ENCODE measurements around the gene HBE1. TPM values are rescaled to one million over a fixed set of nuclear protein-coding genes. Genes with fewer than 3 reads are reported as not detected.
A peak's percentile ranks its signal among the peaks of the same experiment; 100 is the strongest.
"Not testable (repeated sequence)": the region's sequence is repeated elsewhere in the genome, so short reads cannot be mapped to it uniquely, and the experiment has no call there.

Gene HBE1
- total and polyA plus RNA-seq, 3 experiments from 2014 or later: not detected

- H3K9me3 Mint-ChIP-seq; POLR2A ChIA-PET; H3K27ac Mint-ChIP-seq; H3K36me3 ChIP-seq (ENCODE audit: insufficient read depth, low read length); H3K9me3 ChIP-seq (ENCODE audit: low read length); H3K27me3 ChIP-seq (ENCODE audit: insufficient read depth, low read length, poor library complexity, severe bottlenecking); H3K36me3 Mint-ChIP-seq; CTCF ChIA-PET; H3K4me1 Mint-ChIP-seq; DNase-seq; H3K4me3 Mint-ChIP-seq; H3K4me1 ChIP-seq (ENCODE audit: insufficient read depth, low read length); H3K4me3 ChIP-seq (ENCODE audit: low read length): not testable (repeated sequence)
- H3K27ac ChIP-seq (ENCODE audit: low read depth, low read length): peak overlapping the region; percentile 1
- peaks cover 0 to 11% of the 10 kb centered on the region in 2 donors for H3K27me3 Mint-ChIP-seq
These were observed 16.3 kb downstream of the HBE1 start for GRCh38 chr11:5253440-5253839.

- H3K4me1 Mint-ChIP-seq: no peaks in the 10 kb centered on the region
- H3K4me1 ChIP-seq (ENCODE audit: insufficient read depth, low read length): no peaks in the 10 kb centered on the region
- no peak overlapping the region for H3K4me3 ChIP-seq (ENCODE audit: low read length)
- no peak overlapping the region for H3K4me3 Mint-ChIP-seq
- DNase-seq: no peak
- no peaks in the 10 kb centered on the region for H3K36me3 Mint-ChIP-seq
- CTCF ChIA-PET: no interaction called here
- H3K27me3 Mint-ChIP-seq: peaks cover 0 to 11% of the 10 kb centered on the region in 2 donors
- no peaks in the 10 kb centered on the region for H3K27me3 ChIP-seq (ENCODE audit: insufficient read depth, low read length, poor library complexity, severe bottlenecking)
- H3K27ac ChIP-seq (ENCODE audit: low read depth, low read length): peak overlapping the region; percentile 54
- H3K27ac Mint-ChIP-seq: peak overlapping the region in 1 of 8 donors; percentile 85
- H3K9me3 ChIP-seq (ENCODE audit: low read length): no peaks in the 10 kb centered on the region
- peaks cover 0 to 3% (median 3%) of the 10 kb centered on the region in 5 donors for H3K9me3 Mint-ChIP-seq
- no peaks in the 10 kb centered on the region for H3K36me3 ChIP-seq (ENCODE audit: insufficient read depth, low read length)
- POLR2A ChIA-PET: no interaction called here
These were observed 16.9 kb downstream of the HBE1 start for GRCh38 chr11:5252919-5253265.

GRCh38 chr11:5252192-5252918 lies 17.4 kb downstream of the HBE1 start:
- no peak overlapping the region for H3K4me3 ChIP-seq (ENCODE audit: low read length)
- H3K36me3 Mint-ChIP-seq: no peaks in the 10 kb centered on the region
- peaks cover 0 to 11% of the 10 kb centered on the region in 2 donors for H3K27me3 Mint-ChIP-seq
- H3K4me3 Mint-ChIP-seq: no peak overlapping the region
- no peaks in the 10 kb centered on the region for H3K9me3 ChIP-seq (ENCODE audit: low read length)
- CTCF ChIA-PET: no interaction called here
- H3K4me1 ChIP-seq (ENCODE audit: insufficient read depth, low read length): no peaks in the 10 kb centered on the region
- H3K4me1 Mint-ChIP-seq: no peaks in the 10 kb centered on the region
- peak overlapping the region; percentile 54 for H3K27ac ChIP-seq (ENCODE audit: low read depth, low read length)
- no peak for DNase-seq
- no peaks in the 10 kb centered on the region for H3K36me3 ChIP-seq (ENCODE audit: insufficient read depth, low read length)
- peak overlapping the region in 1 of 8 donors; percentile 85 for H3K27ac Mint-ChIP-seq
- POLR2A ChIA-PET: no interaction called here
- peaks cover 0 to 3% (median 0%) of the 10 kb centered on the region in 5 donors for H3K9me3 Mint-ChIP-seq
- no peaks in the 10 kb centered on the region for H3K27me3 ChIP-seq (ENCODE audit: insufficient read depth, low read length, poor library complexity, severe bottlenecking)

GRCh38 chr11:5251746-5252145 lies 18.0 kb downstream of the HBE1 start:
- H3K27me3 ChIP-seq (ENCODE audit: insufficient read depth, low read length, poor library complexity, severe bottlenecking): no peaks in the 10 kb centered on the region
- H3K4me3 ChIP-seq (ENCODE audit: low read length): no peak overlapping the region
- no peaks in the 10 kb centered on the region for H3K9me3 ChIP-seq (ENCODE audit: low read length)
- DNase-seq: no peak
- POLR2A ChIA-PET: no interaction called here
- CTCF ChIA-PET: no interaction called here
- no peaks in the 10 kb centered on the region for H3K36me3 ChIP-seq (ENCODE audit: insufficient read depth, low read length)
- H3K4me1 ChIP-seq (ENCODE audit: insufficient read depth, low read length): no peaks in the 10 kb centered on the region
- Mint-ChIP-seq H3K4me3 (no peak overlapping the region), H3K27me3 (peaks cover 0 to 11% of the 10 kb centered on the region in 2 donors), H3K9me3 (peaks cover 0 to 3% (median 0%) of the 10 kb centered on the region in 5 donors), H3K27ac (no peak overlapping the region), H3K36me3 (no peaks in the 10 kb centered on the region), H3K4me1 (no peaks in the 10 kb centered on the region)
- H3K27ac ChIP-seq (ENCODE audit: low read depth, low read length): peak overlapping the region; percentile 54

GRCh38 chr11:5250543-5251204 lies 19.1 kb downstream of the HBE1 start:
- no peak overlapping the region for H3K27ac Mint-ChIP-seq
- peaks cover 0 to 3% (median 0%) of the 10 kb centered on the region in 5 donors for H3K9me3 Mint-ChIP-seq
- POLR2A ChIA-PET: no interaction called here
- CTCF ChIA-PET: no interaction called here
- no peak overlapping the region for H3K4me3 ChIP-seq (ENCODE audit: low read length)
- DNase-seq: no peak
- H3K36me3 Mint-ChIP-seq: no peaks in the 10 kb centered on the region
- no peaks in the 10 kb centered on the region for H3K27me3 ChIP-seq (ENCODE audit: insufficient read depth, low read length, poor library complexity, severe bottlenecking)
- no peaks in the 10 kb centered on the region for H3K9me3 ChIP-seq (ENCODE audit: low read length)
- no peak overlapping the region for H3K4me3 Mint-ChIP-seq
- H3K4me1 ChIP-seq (ENCODE audit: insufficient read depth, low read length): no peaks in the 10 kb centered on the region
- H3K27me3 Mint-ChIP-seq: peaks cover 0 to 7% of the 10 kb centered on the region in 2 donors
- peak overlapping the region; percentile 33 for H3K27ac ChIP-seq (ENCODE audit: low read depth, low read length)
- H3K4me1 Mint-ChIP-seq: no peaks in the 10 kb centered on the region
- H3K36me3 ChIP-seq (ENCODE audit: insufficient read depth, low read length): no peaks in the 10 kb centered on the region

GRCh38 chr11:5249807-5250396 lies 19.8 kb downstream of the HBE1 start, which contains the start of gene HBG1:
Gene HBG1, minus strand, starts transcription at chr11:5249857. Its CDS starts 53 bp downstream, at chr11:5249804.
- H3K27me3 Mint-ChIP-seq; POLR2A ChIA-PET; H3K36me3 ChIP-seq (ENCODE audit: insufficient read depth, low read length): not testable (repeated sequence)

GRCh38 chr11:5248498-5248897 lies 21.2 kb downstream of the HBE1 start:
- H3K27me3 ChIP-seq (ENCODE audit: insufficient read depth, low read length, poor library complexity, severe bottlenecking); H3K9me3 Mint-ChIP-seq; POLR2A ChIA-PET; H3K27me3 Mint-ChIP-seq; H3K36me3 ChIP-seq (ENCODE audit: insufficient read depth, low read length); H3K4me1 Mint-ChIP-seq; H3K36me3 Mint-ChIP-seq; H3K4me1 ChIP-seq (ENCODE audit: insufficient read depth, low read length); H3K4me3 Mint-ChIP-seq; DNase-seq; H3K4me3 ChIP-seq (ENCODE audit: low read length); CTCF ChIA-PET; H3K9me3 ChIP-seq (ENCODE audit: low read length); H3K27ac Mint-ChIP-seq: not testable (repeated sequence)
- peak overlapping the region; percentile 53 for H3K27ac ChIP-seq (ENCODE audit: low read depth, low read length)

More at GRCh38 chr11:5249807-5250396, 19.8 kb downstream of the HBE1 start, which contains the start of gene HBG1:
- H3K4me3 ChIP-seq (ENCODE audit: low read length); H3K36me3 Mint-ChIP-seq; H3K4me3 Mint-ChIP-seq; DNase-seq; H3K9me3 ChIP-seq (ENCODE audit: low read length); H3K4me1 Mint-ChIP-seq; H3K9me3 Mint-ChIP-seq; H3K27ac Mint-ChIP-seq; H3K4me1 ChIP-seq (ENCODE audit: insufficient read depth, low read length); H3K27me3 ChIP-seq (ENCODE audit: insufficient read depth, low read length, poor library complexity, severe bottlenecking); CTCF ChIA-PET: not testable (repeated sequence)
- peak within 1 kb of the TSS; percentile 53 for H3K27ac ChIP-seq (ENCODE audit: low read depth, low read length)

- Histone ChIP-seq H3K27me3 (ENCODE audit: insufficient read depth, low read length, poor library complexity, severe bottlenecking) (no peaks in the 10 kb centered on the region), H3K4me3 (ENCODE audit: low read length) (no peak overlapping the region), H3K27ac (ENCODE audit: low read depth, low read length) (peak overlapping the region; percentile 53), H3K36me3 (ENCODE audit: insufficient read depth, low read length) (no peaks in the 10 kb centered on the region), H3K4me1 (ENCODE audit: insufficient read depth, low read length) (no peaks in the 10 kb centered on the region), H3K9me3 (ENCODE audit: low read length) (no peaks in the 10 kb centered on the region)
- H3K27me3 Mint-ChIP-seq: peaks cover 0 to 2% of the 10 kb centered on the region in 2 donors
- H3K9me3 Mint-ChIP-seq: peaks cover 0 to under 1% (median 0%) of the 10 kb centered on the region in 5 donors
- H3K36me3 Mint-ChIP-seq: no peaks in the 10 kb centered on the region
- DNase-seq: no peak
- H3K27ac Mint-ChIP-seq: no peak overlapping the region
- CTCF ChIA-PET: no interaction called here
- H3K4me1 Mint-ChIP-seq: no peaks in the 10 kb centered on the region
- POLR2A ChIA-PET: no interaction called here
- no peak overlapping the region for H3K4me3 Mint-ChIP-seq
These were observed 22.1 kb downstream of the HBE1 start for GRCh38 chr11:5247472-5248192.
